B cell (primary cell): ENCODE measurements around the gene MED23. TPM values are rescaled to one million over a fixed set of nuclear protein-coding genes. Genes with fewer than 3 reads are reported as not detected.

Experiments
- ATAC-seq: fragments of 200-7000 bp; cut with Tn5 transposase; one replicate; pipeline ENCODE4 v1.10.0; 2021; ENCODE audit warnings: low read depth, mild to moderate bottlenecking, moderate number of reproducible peaks, moderate library complexity
- CTCF ChIA-PET: fragments of 350-600 bp; sonication (Branson Sonifier 250); formaldehyde crosslinking; loops from one replicate; lab custom pipeline; 2021; ENCODE audit warnings: antibody characterized with exemption, inconsistent platforms; lab: Charles Lee
- POLR2A ChIA-PET: fragments of 350-600 bp; sonication (Branson Sonifier 250); formaldehyde crosslinking; loops from one replicate; lab custom pipeline; 2021; ENCODE audit warnings: antibody characterized with exemption; lab: Charles Lee
- DNase-seq: peaks from one replicate; pipeline ENCODE4 v3.0.0; 2013
- H2AFZ ChIP-seq: 2 replicates; pipeline ENCODE4 v1.6.1; 2012; ENCODE audit warnings: mild to moderate bottlenecking, low read depth, low read length; ENCODE audit not compliant: insufficient read depth, poor library complexity, severe bottlenecking
- H3K27ac ChIP-seq, 2 donors: 1 replicate in 1 of 2; 2 replicates in 1 of 2; pipeline ENCODE4 v1.5.1; 2012 to 2013; ENCODE audit warnings: low read length in 2 of 2, mild to moderate bottlenecking in 2 of 2, moderate library complexity in 1 of 2
- H3K27me3 ChIP-seq, 4 experiments: fragments of 200-600 bp in 1 of 4; sonication (generic) in 1 of 4; replicated peaks in 1 of 4; 1 replicate in 2 of 4; 2 replicates in 2 of 4; pipeline versions ENCODE4 v1.6.1 to v1.7.0; 2013 to 2016; ENCODE audit warnings: low read length in 3 of 4, mild to moderate bottlenecking in 2 of 4, mixed read lengths in 1 of 4, moderate library complexity in 1 of 4; ENCODE audit not compliant: insufficient read depth in 4 of 4, control insufficient read depth in 3 of 4; ENCODE audit errors: control extremely low read depth in 1 of 4
- H3K36me3 ChIP-seq, 2 experiments: replicated peaks in 1 of 2; 1 replicate in 1 of 2; 2 replicates in 1 of 2; pipeline versions ENCODE4 v1.6.1 to v1.7.1; 2013; ENCODE audit warnings: low read length in 1 of 2; ENCODE audit not compliant: insufficient read depth in 2 of 2, control insufficient read depth in 1 of 2; ENCODE audit errors: control extremely low read depth in 1 of 2, extremely low read depth in 1 of 2
- H3K4me1 ChIP-seq, 2 donors: fragments of 200-600 bp in 1 of 2; sonication (generic) in 1 of 2; 1 replicate in 1 of 2; 2 replicates in 1 of 2; pipeline versions ENCODE4 v1.5.1 to v1.6.1; 2013 to 2017; ENCODE audit warnings: low read length in 2 of 2; ENCODE audit not compliant: control insufficient read depth in 2 of 2, insufficient read depth in 2 of 2
- H3K4me2 ChIP-seq: replicated peaks from 2 replicates; pipeline ENCODE3; 2012; ENCODE audit warnings: mild to moderate bottlenecking, low read depth, low read length; ENCODE audit not compliant: poor library complexity, severe bottlenecking
- H3K4me3 ChIP-seq, 5 experiments: fragments of 200-600 bp in 1 of 5; sonication (generic) in 1 of 5; 1 replicate in 3 of 5; 2 replicates in 2 of 5; pipeline versions ENCODE4 v1.5.1 to v1.7.0; 2011 to 2016; ENCODE audit warnings: low read length in 4 of 5, mild to moderate bottlenecking in 4 of 5, low read depth in 2 of 5, control low read depth in 1 of 5, moderate library complexity in 1 of 5; ENCODE audit not compliant: insufficient read depth in 1 of 5; ENCODE audit errors: control extremely low read depth in 1 of 5, extremely low read depth in 1 of 5
- H3K79me2 ChIP-seq: fragments of 200-600 bp; sonication (generic); one replicate; pipeline ENCODE4 v1.6.0; 2016; ENCODE audit warnings: low read length; ENCODE audit not compliant: control insufficient read depth, insufficient read depth
- H3K9ac ChIP-seq: fragments of 200-600 bp; sonication (generic); 2 replicates; pipeline ENCODE4 v1.6.1; 2017; ENCODE audit warnings: mild to moderate bottlenecking, low read length, moderate library complexity
- H3K9me3 ChIP-seq, 3 donors: one replicate each; pipeline versions ENCODE4 v1.6.1 to v1.7.1; 2013; ENCODE audit warnings: low read length in 2 of 3; ENCODE audit not compliant: control insufficient read depth in 2 of 3, insufficient read depth in 1 of 3; ENCODE audit errors: control extremely low read depth in 1 of 3
- H4K20me1 ChIP-seq: 2 replicates; pipeline ENCODE4 v1.6.0; 2012; ENCODE audit warnings: mild to moderate bottlenecking, low read length; ENCODE audit not compliant: insufficient read depth, control insufficient read depth, poor library complexity, severe bottlenecking
- H3K27ac Mint-ChIP-seq: one replicate; pipeline ENCODE4 v1.8.0; 2021; ENCODE audit warnings: mixed read lengths
- H3K27me3 Mint-ChIP-seq: one replicate; pipeline ENCODE4 v1.8.0; 2021; ENCODE audit warnings: mixed read lengths
- H3K4me1 Mint-ChIP-seq: one replicate; pipeline ENCODE4 v1.8.0; 2021; ENCODE audit warnings: mixed read lengths
- H3K4me3 Mint-ChIP-seq: one replicate; pipeline ENCODE4 v1.8.0; 2021; ENCODE audit warnings: mixed read lengths
- H3K9me3 Mint-ChIP-seq: one replicate; pipeline ENCODE4 v1.8.0; 2022; ENCODE audit warnings: mixed read lengths; ENCODE audit not compliant: insufficient read depth
- CTCF ChIP-seq: fragments of 200-600 bp; IDR thresholded peaks from one replicate; pipeline ENCODE4 v1.8.0; 2022; ENCODE audit warnings: antibody characterized with exemption, mild to moderate bottlenecking
- EZH2 ChIP-seq: IDR thresholded peaks from 2 replicates; pipeline ENCODE4 v1.6.1; 2012; ENCODE audit warnings: borderline replicate concordance, low read depth, mild to moderate bottlenecking, moderate library complexity, low read length; ENCODE audit not compliant: insufficient read depth, poor library complexity, severe bottlenecking
- WGBS: methylation state at CpG from one replicate; pipeline ENCODE4 v1.1.5; 2013; ENCODE audit warnings: missing lambda C conversion rate; ENCODE audit not compliant: insufficient coverage; 5-methylcytosine and 5-hydroxymethylcytosine counted together
- intact Hi-C: fragments of 100-400 bp; cut with micrococcal nuclease; formaldehyde crosslinking; loops from one replicate; pipeline ENCODE4 v1.10.0; 2022
- polyA plus RNA-seq: library from polyadenylated mRNA; depleted of rRNA; stranded (reverse); fragments of >200 nt; gene quantifications from 2 replicates; pipeline ENCODE4 v1.2.3, GENCODE V29; 2012
- total RNA-seq, 2 donors: library from RNA; stranded (reverse); fragments of 120-200 nt in 1 of 2; gene quantifications; 1 replicate in 1 of 2; 2 replicates in 1 of 2; pipeline versions ENCODE4 v1.2.3 to v1.2.4, GENCODE V29; 2013 to 2022

The MED23 gene
- total and polyA plus RNA-seq, 2 donors (not counting 1 experiment from before 2014, with no cell fraction given) = 22.7 to 57.1 TPM

- H2AFZ ChIP-seq = no peak overlapping the region
- Mint-ChIP-seq H3K27me3 (no peaks in the 10 kb centered on the region), H3K4me3 (no peak overlapping the region), H3K4me1 (peaks cover 5% of the 10 kb centered on the region), H3K27ac (no peak overlapping the region), H3K9me3 (no peaks in the 10 kb centered on the region)
- H3K4me2 ChIP-seq = no peak overlapping the region
- H3K79me2 ChIP-seq = no peaks in the 10 kb centered on the region
- no peaks in the 10 kb centered on the region for H3K27me3 ChIP-seq
- intact Hi-C loops = no loop called here
- no peaks in the 10 kb centered on the region for H3K9me3 ChIP-seq
- TF ChIP-seq EZH2 = no peak
- TF ChIP-seq CTCF = no peak
- ATAC-seq (no peak), DNase-seq (no peak)
- no peak overlapping the region for H3K9ac ChIP-seq
- POLR2A ChIA-PET = no interaction called here
- CTCF ChIA-PET = no interaction called here
- 100% methylated on average over 1 of the region's 4 CpGs for WGBS
- no peaks in the 10 kb centered on the region for H4K20me1 ChIP-seq
- H3K4me3 ChIP-seq = peak overlapping the region in 1 of 5 experiments; percentile 48
- no peak overlapping the region for H3K27ac ChIP-seq
- H3K36me3 ChIP-seq = peaks cover 0 to 7% of the 10 kb centered on the region in 2 experiments
- H3K4me1 ChIP-seq = no peaks in the 10 kb centered on the region
These were observed 53.4 kb downstream of the MED23 start for GRCh38 chr6:131574686-131575085.

GRCh38 chr6:131574133-131574532 lies 53.9 kb downstream of the MED23 start:
- no peaks in the 10 kb centered on the region for H3K4me1 ChIP-seq
- peaks cover 0 to 3% of the 10 kb centered on the region in 2 experiments for H3K36me3 ChIP-seq
- WGBS = 100% methylated on average over 1 of the region's 2 CpGs
- DNase-seq = no peak
- H3K79me2 ChIP-seq = no peaks in the 10 kb centered on the region
- no peak overlapping the region for H3K4me3 Mint-ChIP-seq
- ATAC-seq = no peak
- H3K4me3 ChIP-seq = peak overlapping the region in 1 of 5 experiments; percentile 48
- ChIA-PET POLR2A (no interaction called here), CTCF (no interaction called here)
- H3K27ac ChIP-seq = no peak overlapping the region
- H3K27ac Mint-ChIP-seq = no peak overlapping the region
- no peaks in the 10 kb centered on the region for H4K20me1 ChIP-seq
- H3K27me3 Mint-ChIP-seq = no peaks in the 10 kb centered on the region
- no peaks in the 10 kb centered on the region for H3K27me3 ChIP-seq
- intact Hi-C loops = no loop called here
- H3K4me1 Mint-ChIP-seq = peaks cover 5% of the 10 kb centered on the region
- H3K9ac ChIP-seq = no peak overlapping the region
- no peak overlapping the region for H2AFZ ChIP-seq
- H3K9me3 ChIP-seq = no peaks in the 10 kb centered on the region
- TF ChIP-seq EZH2 (no peak), CTCF (no peak)
- H3K4me2 ChIP-seq = no peak overlapping the region
- H3K9me3 Mint-ChIP-seq = no peaks in the 10 kb centered on the region
